NCI-H2029 treated with DMSO at 0.1 percent for 48 hours (cell line): ENCODE data around the gene ADM2.

ENCODE experiments used
- DNase-seq: peaks from one replicate; lab custom pipeline; 2025; lab: John Stamatoyannopoulos, UW

ADM2 gene

GRCh38 chr22:50467773-50468440, 13.4 kb upstream of the ADM2 start:
- no peak for DNase-seq

- no peak for DNase-seq
Measured at GRCh38 chr22:50468626-50469025, 12.7 kb upstream of the ADM2 start.

GRCh38 chr22:50469377-50470305, 11.7 kb upstream of the ADM2 start:
- DNase-seq = no peak

- no peak for DNase-seq
Measured at GRCh38 chr22:50470491-50470890, 10.9 kb upstream of the ADM2 start.

- no peak for DNase-seq
Measured at GRCh38 chr22:50471197-50471847, 10.0 kb upstream of the ADM2 start.

GRCh38 chr22:50471962-50472361, 9.4 kb upstream of the ADM2 start:
- no peak for DNase-seq

- DNase-seq = no peak
Measured at GRCh38 chr22:50473088-50473487, 8.3 kb upstream of the ADM2 start.

- no peak for DNase-seq
Measured at GRCh38 chr22:50473855-50474671, 7.3 kb upstream of the ADM2 start.

- DNase-seq = peak; percentile 36
Measured at GRCh38 chr22:50474710-50475651, 6.4 kb upstream of the ADM2 start, which contains the start of gene SBF1. TSS of gene SBF1 (minus strand) at chr22:50475035. CDS start at chr22:50474840, 195 bp downstream.

GRCh38 chr22:50475652-50476002, 5.7 kb upstream of the ADM2 start:
- DNase-seq = no peak

- DNase-seq = no peak
Measured at GRCh38 chr22:50476868-50477267, 4.5 kb upstream of the ADM2 start.

GRCh38 chr22:50477923-50478322, 3.4 kb upstream of the ADM2 start:
- DNase-seq = no peak

GRCh38 chr22:50479721-50480120, 1.6 kb upstream of the ADM2 start:
- no peak for DNase-seq

- no peak for DNase-seq
Measured at GRCh38 chr22:50481045-50481439, 301 bp upstream of the ADM2 start.

- no peak for DNase-seq
Measured at GRCh38 chr22:50482107-50483074, 1.0 kb downstream of the ADM2 start.

GRCh38 chr22:50483106-50483505, 1.8 kb downstream of the ADM2 start:
- no peak for DNase-seq

- DNase-seq = no peak
Measured at GRCh38 chr22:50483556-50483955, 2.2 kb downstream of the ADM2 start.

GRCh38 chr22:50483977-50484853, 2.9 kb downstream of the ADM2 start:
- DNase-seq = no peak
